D721Med (cell line): ENCODE data around the gene ALS2.

ENCODE experiments used
- DNase-seq: peaks from one replicate; pipeline ENCODE4 v3.0.0; 2011; ENCODE audit warnings: low spot score; ENCODE audit not compliant: insufficient read length
- FAIRE-seq: peaks from 2 replicates; lab custom pipeline; 2011; peaks lifted over from hg19 to GRCh38; lab: Jason Lieb, UNC
- TF ChIP-seq, protein P1 (sequence below): IDR thresholded peaks from 2 replicates; pipeline ENCODE4 v1.5.1; 2012; ENCODE audit warnings: mild to moderate bottlenecking, control low read depth; ENCODE audit not compliant: insufficient read depth; ENCODE audit errors: missing control alignments

Gene ALS2

DNA sequence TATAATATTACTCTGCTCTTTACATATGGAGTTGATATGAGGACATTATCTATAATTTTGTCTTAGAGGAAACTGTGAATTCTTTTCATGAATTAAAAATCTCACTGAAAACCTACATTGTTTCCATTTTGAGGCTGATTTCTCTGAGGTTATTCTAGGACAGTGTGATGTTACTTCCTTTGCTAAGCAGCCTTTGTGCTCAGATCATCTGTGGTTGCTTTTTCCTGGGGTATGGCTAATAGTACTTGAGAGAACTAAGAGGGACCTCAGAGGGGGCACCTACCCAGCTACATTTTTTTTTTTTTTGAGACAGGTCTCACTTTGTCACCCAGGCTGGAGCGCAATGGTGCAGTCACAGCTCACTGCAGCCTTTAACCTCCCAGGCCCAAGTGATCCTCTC is 73.6 kb downstream of the ALS2 start:
- TF ChIP-seq, protein P1, sequence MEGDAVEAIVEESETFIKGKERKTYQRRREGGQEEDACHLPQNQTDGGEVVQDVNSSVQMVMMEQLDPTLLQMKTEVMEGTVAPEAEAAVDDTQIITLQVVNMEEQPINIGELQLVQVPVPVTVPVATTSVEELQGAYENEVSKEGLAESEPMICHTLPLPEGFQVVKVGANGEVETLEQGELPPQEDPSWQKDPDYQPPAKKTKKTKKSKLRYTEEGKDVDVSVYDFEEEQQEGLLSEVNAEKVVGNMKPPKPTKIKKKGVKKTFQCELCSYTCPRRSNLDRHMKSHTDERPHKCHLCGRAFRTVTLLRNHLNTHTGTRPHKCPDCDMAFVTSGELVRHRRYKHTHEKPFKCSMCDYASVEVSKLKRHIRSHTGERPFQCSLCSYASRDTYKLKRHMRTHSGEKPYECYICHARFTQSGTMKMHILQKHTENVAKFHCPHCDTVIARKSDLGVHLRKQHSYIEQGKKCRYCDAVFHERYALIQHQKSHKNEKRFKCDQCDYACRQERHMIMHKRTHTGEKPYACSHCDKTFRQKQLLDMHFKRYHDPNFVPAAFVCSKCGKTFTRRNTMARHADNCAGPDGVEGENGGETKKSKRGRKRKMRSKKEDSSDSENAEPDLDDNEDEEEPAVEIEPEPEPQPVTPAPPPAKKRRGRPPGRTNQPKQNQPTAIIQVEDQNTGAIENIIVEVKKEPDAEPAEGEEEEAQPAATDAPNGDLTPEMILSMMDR = no peak
- DNase-seq (no peak), FAIRE-seq (no peak)

DNA sequence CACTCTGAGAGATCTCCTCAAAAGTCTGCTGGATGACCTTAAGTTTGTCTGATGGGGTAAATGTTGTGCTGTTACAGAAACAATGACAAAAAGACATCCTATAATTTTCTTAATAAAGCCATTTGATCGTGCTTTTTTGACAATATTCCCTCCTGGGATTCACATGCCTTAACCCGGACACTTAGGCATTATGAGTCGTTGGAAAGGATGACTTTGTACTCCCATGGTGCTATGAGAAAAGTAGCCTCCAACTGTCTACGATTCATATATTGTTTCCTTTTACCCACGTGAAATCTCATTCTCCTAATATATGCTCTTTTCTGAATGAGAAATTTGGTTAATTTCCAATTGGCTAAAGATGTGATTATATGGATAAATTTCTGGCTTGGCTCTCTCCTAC is 76.2 kb downstream of the ALS2 start:
- no peak for DNase-seq
- FAIRE-seq = no peak
- TF ChIP-seq, protein P1 = no peak

DNA sequence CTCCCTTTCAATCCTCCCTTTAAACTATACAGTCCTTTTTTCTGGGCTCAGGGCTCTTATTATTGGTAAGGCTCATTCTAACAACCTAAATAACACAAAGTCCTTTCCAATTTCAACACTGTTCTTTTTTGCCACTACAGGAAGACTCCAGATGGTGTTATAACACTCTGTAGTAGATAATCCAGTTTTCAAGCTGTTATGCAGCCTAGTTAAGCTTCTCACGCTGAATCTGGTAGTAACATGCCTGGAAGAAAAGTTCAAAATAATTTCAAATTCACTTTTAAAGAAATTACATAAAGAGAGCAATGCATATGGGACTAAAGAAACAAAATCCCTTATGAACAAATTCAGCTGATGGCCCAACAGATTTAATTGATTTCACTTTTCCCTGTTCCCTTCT is 79.1 kb downstream of the ALS2 start:
- DNase-seq = no peak
- TF ChIP-seq, protein P1 = no peak
- peak; percentile 98 for FAIRE-seq

DNA sequence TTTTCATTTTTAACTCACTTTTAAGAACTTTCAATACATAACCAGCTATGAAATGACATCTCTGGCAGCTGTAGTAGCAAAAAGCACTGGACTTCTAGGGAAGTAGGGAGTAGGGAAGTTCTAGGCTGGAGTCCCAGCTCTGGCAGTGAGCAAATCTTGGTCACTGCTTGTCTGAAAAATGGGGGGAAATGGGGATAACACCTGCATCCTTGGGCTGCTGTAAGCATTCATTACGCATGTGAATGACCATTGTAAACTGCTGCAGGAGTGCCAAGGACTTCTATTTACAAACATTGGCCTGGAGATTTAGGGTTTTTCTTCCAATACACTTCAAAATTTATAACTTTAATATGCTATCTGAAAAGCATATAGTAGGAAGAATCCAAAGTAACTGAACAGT is 81.3 kb downstream of the ALS2 start:
- DNase-seq = no peak
- FAIRE-seq = no peak

DNA sequence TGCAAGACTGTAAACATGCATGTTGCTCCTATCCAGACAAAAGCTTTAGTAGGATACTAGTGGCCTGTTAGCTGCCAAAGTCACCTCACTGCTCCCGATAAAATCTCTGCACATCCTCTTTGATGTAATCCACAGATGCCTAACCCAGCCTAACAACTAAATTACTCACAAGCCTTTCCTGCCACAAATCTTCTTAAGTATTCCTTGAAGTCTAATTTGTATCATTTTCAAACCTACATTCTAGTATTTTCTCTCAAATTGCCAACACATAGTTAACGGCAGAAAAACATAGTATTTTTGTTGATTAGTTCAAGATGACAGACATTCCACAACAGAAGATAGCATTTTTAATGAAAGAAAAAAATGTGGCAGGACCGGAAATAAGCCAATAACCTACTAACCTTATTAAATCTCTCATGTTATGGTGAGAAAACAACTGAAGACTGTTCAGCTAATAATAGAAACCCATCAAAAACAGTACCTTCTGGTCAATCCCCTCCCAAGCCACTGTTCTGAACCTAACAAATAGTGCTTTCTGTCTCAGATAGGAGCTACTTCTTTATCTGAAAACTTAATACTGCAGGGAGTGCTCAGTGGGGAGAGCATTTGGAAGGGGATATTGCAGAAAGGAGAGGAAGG is 82.0 kb downstream of the ALS2 start, which contains the start of gene MPP4:
Gene MPP4 (minus strand): TSS at position 57 of the 639 bp plus-strand sequence. CDS start 4,690 bp downstream, outside the sequence.
- TF ChIP-seq, protein P1 = no peak
- DNase-seq (no peak), FAIRE-seq (peak; percentile 97)

More for the DNA sequence above, 81.3 kb downstream of the ALS2 start:
- TF ChIP-seq, protein P1 = no peak

DNA sequence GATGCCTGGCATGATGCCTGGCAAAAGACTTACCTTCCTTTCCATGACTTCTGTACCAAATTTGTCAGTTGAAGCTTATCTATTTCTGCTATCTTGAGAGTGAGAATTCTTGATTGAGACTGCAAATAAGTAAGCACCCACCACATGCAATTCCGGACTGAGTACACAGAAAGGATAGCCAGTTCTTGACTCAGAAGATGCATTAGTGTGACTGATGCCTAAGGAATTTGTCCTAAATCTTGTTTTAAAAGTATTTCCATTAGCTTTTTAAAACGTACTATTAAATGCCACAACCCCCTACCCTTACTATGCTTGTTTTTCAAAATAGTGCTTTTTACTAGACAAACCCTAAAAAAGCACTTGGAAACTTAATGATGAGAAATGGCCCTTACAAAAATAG is 82.8 kb downstream of the ALS2 start:
- TF ChIP-seq, protein P1 = no peak
- DNase-seq = no peak
- no peak for FAIRE-seq

DNA sequence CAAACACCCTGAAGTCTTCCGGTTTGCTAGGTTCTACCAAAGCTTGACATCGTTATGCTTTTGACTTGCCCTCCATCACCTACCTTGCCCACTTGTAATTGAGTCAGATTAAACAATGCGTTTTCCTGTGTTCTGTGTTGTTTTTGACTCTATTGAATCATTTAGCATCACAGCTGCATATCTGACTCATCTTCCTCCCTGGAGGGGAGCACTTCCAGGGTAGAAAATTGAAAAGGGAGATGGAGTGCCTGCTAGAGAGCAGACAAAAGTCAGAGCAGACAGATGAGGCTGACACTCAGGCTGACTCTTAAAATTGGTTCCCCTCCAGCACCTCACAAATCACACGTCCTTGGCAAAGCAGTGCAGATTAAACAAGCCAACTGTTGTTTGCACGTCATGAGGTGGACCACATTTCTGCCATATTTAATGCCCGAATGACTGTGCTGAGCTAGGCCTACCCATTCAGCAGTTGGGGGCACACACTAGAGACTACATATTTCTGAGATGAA is 84.5 kb downstream of the ALS2 start:
- no peak for FAIRE-seq
- TF ChIP-seq, protein P1 = no peak
- no peak for DNase-seq
